ENCODE data around the gene SH3PXD2A.

GRCh38 chr10:103770139-103770538 is 85.2 kb downstream of the SH3PXD2A start:
- TF ChIP-seq, protein P1, sequence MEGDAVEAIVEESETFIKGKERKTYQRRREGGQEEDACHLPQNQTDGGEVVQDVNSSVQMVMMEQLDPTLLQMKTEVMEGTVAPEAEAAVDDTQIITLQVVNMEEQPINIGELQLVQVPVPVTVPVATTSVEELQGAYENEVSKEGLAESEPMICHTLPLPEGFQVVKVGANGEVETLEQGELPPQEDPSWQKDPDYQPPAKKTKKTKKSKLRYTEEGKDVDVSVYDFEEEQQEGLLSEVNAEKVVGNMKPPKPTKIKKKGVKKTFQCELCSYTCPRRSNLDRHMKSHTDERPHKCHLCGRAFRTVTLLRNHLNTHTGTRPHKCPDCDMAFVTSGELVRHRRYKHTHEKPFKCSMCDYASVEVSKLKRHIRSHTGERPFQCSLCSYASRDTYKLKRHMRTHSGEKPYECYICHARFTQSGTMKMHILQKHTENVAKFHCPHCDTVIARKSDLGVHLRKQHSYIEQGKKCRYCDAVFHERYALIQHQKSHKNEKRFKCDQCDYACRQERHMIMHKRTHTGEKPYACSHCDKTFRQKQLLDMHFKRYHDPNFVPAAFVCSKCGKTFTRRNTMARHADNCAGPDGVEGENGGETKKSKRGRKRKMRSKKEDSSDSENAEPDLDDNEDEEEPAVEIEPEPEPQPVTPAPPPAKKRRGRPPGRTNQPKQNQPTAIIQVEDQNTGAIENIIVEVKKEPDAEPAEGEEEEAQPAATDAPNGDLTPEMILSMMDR (IDR thresholded peaks at IDR 0.05) = no peak
- no peak for TF ChIP-seq EZH2 (IDR thresholded peaks at IDR 0.05; ENCODE audit: borderline replicate concordance, insufficient read depth, low read depth, low read length, poor library complexity, severe bottlenecking)
